Small intestine (tissue), 7 donors: ENCODE data around the gene PDRG1. TPM values are rescaled to one million over a fixed set of nuclear protein-coding genes. Genes with fewer than 3 reads are reported as not detected.

Experiments used
- DNase-seq, 2 donors: peaks; one replicate each; pipeline versions ENCODE4 v3.0.0 to v3.0.0-alpha.2; 2013
- FAIRE-seq: peaks from 2 replicates; lab custom pipeline; 2012; peaks lifted over from hg19 to GRCh38; lab: Jason Lieb, UNC
- H3K27ac ChIP-seq, 3 donors: one replicate each; pipeline ENCODE4 v1.5.1; 2013; ENCODE audit warnings: low read length in 2 of 3, mild to moderate bottlenecking in 2 of 3, control low read depth in 1 of 3, inconsistent platforms in 1 of 3, low read depth in 1 of 3, moderate library complexity in 1 of 3
- H3K27me3 ChIP-seq, 3 donors: one replicate each; pipeline ENCODE4 v1.6.1; 2013; ENCODE audit warnings: low read length in 3 of 3, inconsistent platforms in 1 of 3; ENCODE audit not compliant: control insufficient read depth in 3 of 3, insufficient read depth in 3 of 3
- H3K36me3 ChIP-seq, 3 donors: one replicate each; pipeline ENCODE4 v1.6.1; 2013; ENCODE audit warnings: low read length in 3 of 3, inconsistent platforms in 1 of 3, low read depth in 1 of 3, mild to moderate bottlenecking in 1 of 3, moderate library complexity in 1 of 3; ENCODE audit not compliant: control insufficient read depth in 3 of 3, insufficient read depth in 2 of 3
- H3K4me1 ChIP-seq, 3 donors: one replicate each; pipeline ENCODE4 v1.6.1; 2013; ENCODE audit warnings: low read length in 2 of 3, inconsistent platforms in 1 of 3, low read depth in 1 of 3, mild to moderate bottlenecking in 1 of 3, moderate library complexity in 1 of 3; ENCODE audit not compliant: control insufficient read depth in 3 of 3, insufficient read depth in 2 of 3
- H3K4me3 ChIP-seq, 3 donors: one replicate each; pipeline ENCODE4 v1.5.1; 2013; ENCODE audit warnings: low read length in 3 of 3, control low read depth in 1 of 3, inconsistent platforms in 1 of 3, low read depth in 1 of 3, mild to moderate bottlenecking in 1 of 3, moderate library complexity in 1 of 3
- H3K9me3 ChIP-seq, 2 donors: one replicate each; pipeline ENCODE4 v1.6.1; 2013; ENCODE audit warnings: low read depth in 1 of 2, low read length in 1 of 2; ENCODE audit not compliant: control insufficient read depth in 2 of 2, insufficient read depth in 1 of 2
- WGBS, 3 donors: extraction: QIAGEN DNeasy Blood & Tissue Kit; methylation state at CpG; one replicate each; pipeline ENCODE4 v1.1.7; 2013; 5-methylcytosine and 5-hydroxymethylcytosine counted together
- polyA plus RNA-seq, 4 donors: library from polyadenylated mRNA; stranded (reverse) in 3 of 4; unstranded in 1 of 4; fragments of 200-250 nt in 3 of 4; fragments of 120-200 nt in 1 of 4; gene quantifications; one replicate each; pipeline versions ENCODE4 v1.2.1 to v1.2.3, GENCODE V29; 2013
- donor health status: healthy with polysubstance abuse.
- donor health status: control.
- donor health status: control.
- donor health status: Bipolar disorder and iron deficiency.
- donor health status: healthy.

The PDRG1 gene
- polyA plus RNA-seq, 4 donors = 14.2 to 18.3 (median 15.7) TPM

- Histone ChIP-seq H3K36me3 (no peaks in the 10 kb centered on the region), H3K4me1 (peaks cover 0 to 5% (median 0%) of the 10 kb centered on the region in 3 donors), H3K27ac (no peak overlapping the region), H3K9me3 (no peaks in the 10 kb centered on the region), H3K4me3 (no peak overlapping the region), H3K27me3 (no peaks in the 10 kb centered on the region)
- no peak for DNase-seq
- WGBS, 3 donors = 75 to 86% (median 85%) methylated on average over 15 of the region's 15 CpGs
- FAIRE-seq = no peak
Observed at GRCh38 chr20:31913431-31914157, 38.3 kb downstream of the PDRG1 start.

- no peak for DNase-seq
- no peak overlapping the region for H3K4me3 ChIP-seq
- no peak for FAIRE-seq
- no peaks in the 10 kb centered on the region for H3K36me3 ChIP-seq
- no peak overlapping the region for H3K27ac ChIP-seq
- WGBS, 3 donors = 81 to 88% (median 82%) methylated on average over 4 of the region's 4 CpGs
- H3K4me1 ChIP-seq = no peaks in the 10 kb centered on the region
- H3K9me3 ChIP-seq = no peaks in the 10 kb centered on the region
- no peaks in the 10 kb centered on the region for H3K27me3 ChIP-seq
Observed at GRCh38 chr20:31910071-31910803, 41.6 kb downstream of the PDRG1 start.

GRCh38 chr20:31909253-31910070, 42.4 kb downstream of the PDRG1 start:
- WGBS, 3 donors = 87 to 92% (median 91%) methylated on average over 17 of the region's 17 CpGs
- H3K4me3 ChIP-seq = no peak overlapping the region
- no peaks in the 10 kb centered on the region for H3K27me3 ChIP-seq
- H3K9me3 ChIP-seq = no peaks in the 10 kb centered on the region
- FAIRE-seq = no peak
- H3K36me3 ChIP-seq = no peaks in the 10 kb centered on the region
- H3K27ac ChIP-seq = no peak overlapping the region
- DNase-seq = no peak
- no peaks in the 10 kb centered on the region for H3K4me1 ChIP-seq

GRCh38 chr20:31908424-31908823, 43.4 kb downstream of the PDRG1 start:
- 57 to 82% (median 61%) methylated on average over 11 of the region's 11 CpGs for WGBS, 3 donors
- no peaks in the 10 kb centered on the region for H3K4me1 ChIP-seq
- no peaks in the 10 kb centered on the region for H3K9me3 ChIP-seq
- peak in 1 of 2 donors; percentile 4 for DNase-seq
- H3K27ac ChIP-seq = no peak overlapping the region
- no peak for FAIRE-seq
- no peak overlapping the region for H3K4me3 ChIP-seq
- no peaks in the 10 kb centered on the region for H3K27me3 ChIP-seq
- H3K36me3 ChIP-seq = no peaks in the 10 kb centered on the region

GRCh38 chr20:31908016-31908415, 43.8 kb downstream of the PDRG1 start:
- H3K4me1 ChIP-seq = no peaks in the 10 kb centered on the region
- no peak for DNase-seq
- FAIRE-seq = no peak
- no peaks in the 10 kb centered on the region for H3K36me3 ChIP-seq
- H3K27me3 ChIP-seq = no peaks in the 10 kb centered on the region
- H3K4me3 ChIP-seq = no peak overlapping the region
- no peak overlapping the region for H3K27ac ChIP-seq
- no peaks in the 10 kb centered on the region for H3K9me3 ChIP-seq
- WGBS, 3 donors = 78 to 86% (median 80%) methylated on average over 5 of the region's 5 CpGs

- DNase-seq = no peak
- Histone ChIP-seq H3K4me1 (no peaks in the 10 kb centered on the region), H3K9me3 (no peaks in the 10 kb centered on the region), H3K27me3 (no peaks in the 10 kb centered on the region), H3K27ac (no peak overlapping the region), H3K36me3 (no peaks in the 10 kb centered on the region), H3K4me3 (no peak overlapping the region)
- 92 to 93% (median 92%) methylated on average over 5 of the region's 5 CpGs for WGBS, 3 donors
- FAIRE-seq = no peak
Observed at GRCh38 chr20:31907046-31907445, 44.8 kb downstream of the PDRG1 start.

GRCh38 chr20:31906001-31906400, 45.8 kb downstream of the PDRG1 start:
- H3K27me3 ChIP-seq = no peaks in the 10 kb centered on the region
- no peak for FAIRE-seq

GRCh38 chr20:31903627-31904386, 48.0 kb downstream of the PDRG1 start:
- no peak for DNase-seq
- H3K9me3 ChIP-seq = no peaks in the 10 kb centered on the region

More at GRCh38 chr20:31906001-31906400, 45.8 kb downstream of the PDRG1 start:
- Histone ChIP-seq H3K4me1 (no peaks in the 10 kb centered on the region), H3K9me3 (no peaks in the 10 kb centered on the region), H3K27ac (no peak overlapping the region), H3K4me3 (no peak overlapping the region), H3K36me3 (no peaks in the 10 kb centered on the region)
- no peak for DNase-seq
- 65 to 90% (median 75%) methylated on average over 5 of the region's 5 CpGs for WGBS, 3 donors

More at GRCh38 chr20:31903627-31904386, 48.0 kb downstream of the PDRG1 start:
- H3K27ac ChIP-seq = no peak overlapping the region
- no peaks in the 10 kb centered on the region for H3K4me1 ChIP-seq
- 46 to 64% (median 61%) methylated on average over 1 of the region's 1 CpG for WGBS, 3 donors
- H3K27me3 ChIP-seq = no peaks in the 10 kb centered on the region
- FAIRE-seq = no peak
- H3K4me3 ChIP-seq = no peak overlapping the region
- H3K36me3 ChIP-seq = no peaks in the 10 kb centered on the region
